ENCODE results near the gene PSMD1.
"Not testable (repeated sequence)": the region's sequence is repeated elsewhere in the genome, so short reads cannot be mapped to it uniquely, and the experiment has no call there.

The PSMD1 gene

GRCh38 chr2:231058761-231059550, 2.3 kb downstream of the PSMD1 start:
- DNase-seq (ENCODE audit: low read depth): no peak

GRCh38 chr2:231059756-231060155, 3.1 kb downstream of the PSMD1 start:
- no peak for DNase-seq (ENCODE audit: low read depth)

GRCh38 chr2:231062776-231063175, 6.1 kb downstream of the PSMD1 start:
- no peak for DNase-seq (ENCODE audit: low read depth)

- DNase-seq (ENCODE audit: low read depth): no peak
Measured at GRCh38 chr2:231063347-231063746, 6.7 kb downstream of the PSMD1 start.

- DNase-seq (ENCODE audit: low read depth): no peak
Measured at GRCh38 chr2:231065966-231066365, 9.3 kb downstream of the PSMD1 start.

GRCh38 chr2:231067531-231067930, 10.9 kb downstream of the PSMD1 start:
- not testable (repeated sequence) for DNase-seq (ENCODE audit: low read depth)

- peak; percentile 49 for DNase-seq (ENCODE audit: low read depth)
Measured at GRCh38 chr2:231068525-231069222, 12.0 kb downstream of the PSMD1 start.

GRCh38 chr2:231069379-231070054, 12.8 kb downstream of the PSMD1 start:
- DNase-seq (ENCODE audit: low read depth): peak; percentile 62

- no peak for DNase-seq (ENCODE audit: low read depth)
Measured at GRCh38 chr2:231084565-231084964, 27.9 kb downstream of the PSMD1 start.

- DNase-seq (ENCODE audit: low read depth): no peak
Measured at GRCh38 chr2:231088754-231089153, 32.1 kb downstream of the PSMD1 start.

GRCh38 chr2:231093933-231094332, 37.3 kb downstream of the PSMD1 start:
- no peak for DNase-seq (ENCODE audit: low read depth)

GRCh38 chr2:231094736-231095346, 38.2 kb downstream of the PSMD1 start:
- no peak for DNase-seq (ENCODE audit: low read depth)

- no peak for DNase-seq (ENCODE audit: low read depth)
Measured at GRCh38 chr2:231099918-231100317, 43.3 kb downstream of the PSMD1 start.

GRCh38 chr2:231100321-231100720, 43.7 kb downstream of the PSMD1 start:
- not testable (repeated sequence) for DNase-seq (ENCODE audit: low read depth)

GRCh38 chr2:231100990-231101389, 44.3 kb downstream of the PSMD1 start:
- no peak for DNase-seq (ENCODE audit: low read depth)

GRCh38 chr2:231102772-231103171, 46.1 kb downstream of the PSMD1 start:
- DNase-seq (ENCODE audit: low read depth): no peak

GRCh38 chr2:231104115-231104713, 47.5 kb downstream of the PSMD1 start:
- peak; percentile 37 for DNase-seq (ENCODE audit: low read depth)

GRCh38 chr2:231110551-231110950, 53.9 kb downstream of the PSMD1 start:
- DNase-seq (ENCODE audit: low read depth): no peak

GRCh38 chr2:231111987-231112386, 55.3 kb downstream of the PSMD1 start:
- DNase-seq (ENCODE audit: low read depth): no peak

GRCh38 chr2:231113489-231113888, 56.8 kb downstream of the PSMD1 start:
- DNase-seq (ENCODE audit: low read depth): no peak

GRCh38 chr2:231115651-231116050, 59.0 kb downstream of the PSMD1 start:
- no peak for DNase-seq (ENCODE audit: low read depth)

- no peak for DNase-seq (ENCODE audit: low read depth)
Measured at GRCh38 chr2:231117148-231117547, 60.5 kb downstream of the PSMD1 start.

Measured in non-pigmented ciliary epithelial cell (primary cell).